Right cardiac atrium (tissue), 5 donors: ENCODE data around the gene SNX13. TPM values are rescaled to one million over a fixed set of nuclear protein-coding genes. Genes with fewer than 3 reads are reported as not detected.

ENCODE experiments used
- ATAC-seq, 2 donors: fragments of 200-7000 bp; cut with Tn5 transposase; one replicate each; pipeline versions ENCODE4 v1.8.0 to v1.9.1; 2020; ENCODE audit warnings: moderate library complexity in 2 of 2, mild to moderate bottlenecking in 1 of 2
- DNase-seq, 3 donors: peaks; one replicate each; pipeline ENCODE4 v3.0.0-alpha.2; 2020
- H3K27ac ChIP-seq: one replicate; pipeline ENCODE4 v1.5.1; 2013; ENCODE audit warnings: mild to moderate bottlenecking, low read length, control low read depth, moderate library complexity
- H3K27me3 ChIP-seq: one replicate; pipeline ENCODE4 v1.6.1; 2013; ENCODE audit not compliant: control insufficient read depth, insufficient read depth
- H3K4me1 ChIP-seq: one replicate; pipeline ENCODE4 v1.6.1; 2013; ENCODE audit warnings: low read length; ENCODE audit not compliant: control insufficient read depth, insufficient read depth
- H3K4me3 ChIP-seq: one replicate; pipeline ENCODE4 v1.5.1; 2013; ENCODE audit warnings: low read length, control low read depth
- H3K9me3 ChIP-seq: one replicate; pipeline ENCODE4 v1.6.1; 2013; ENCODE audit warnings: low read length; ENCODE audit not compliant: control insufficient read depth
- WGBS: extraction: QIAGEN DNeasy Blood & Tissue Kit; methylation state at CpG from one replicate; pipeline ENCODE4 v1.1.7; 2013; 5-methylcytosine and 5-hydroxymethylcytosine counted together
- intact Hi-C, 4 donors: fragments of 100-400 bp; cut with DNase I; formaldehyde crosslinking; loops; one replicate each; pipeline versions ENCODE4 v1.11.0 to v1.14.0; 2022 to 2023
- polyA plus RNA-seq: library from polyadenylated mRNA; stranded (reverse); fragments of 200-250 nt; gene quantifications from one replicate; pipeline ENCODE4 v1.2.3, GENCODE V29; 2013
- total RNA-seq, 4 donors: library from RNA; stranded (reverse); fragmentation: NEBNext Ultra II Directional; extraction: Animal tissue kit (Norgen Biotek cat#: 25700); gene quantifications; one replicate each; pipeline ENCODE4 v1.2.1, GENCODE V29; 2021
- donor health status: healthy with polysubstance abuse.
- donor health status: DM: no; HTN: yes; CAD: no.
- donor health status: DM: no; HTN: no; CAD: no.
- donor health status: DM: no; HTN: yes; CAD: no; lungs with severe emphysema.
- donor health status: DM: yes; HTN: yes; CAD: no.

SNX13 gene
- total and polyA plus RNA-seq, 5 donors: 11.4 to 50.8 (median 47.0) TPM

DNA sequence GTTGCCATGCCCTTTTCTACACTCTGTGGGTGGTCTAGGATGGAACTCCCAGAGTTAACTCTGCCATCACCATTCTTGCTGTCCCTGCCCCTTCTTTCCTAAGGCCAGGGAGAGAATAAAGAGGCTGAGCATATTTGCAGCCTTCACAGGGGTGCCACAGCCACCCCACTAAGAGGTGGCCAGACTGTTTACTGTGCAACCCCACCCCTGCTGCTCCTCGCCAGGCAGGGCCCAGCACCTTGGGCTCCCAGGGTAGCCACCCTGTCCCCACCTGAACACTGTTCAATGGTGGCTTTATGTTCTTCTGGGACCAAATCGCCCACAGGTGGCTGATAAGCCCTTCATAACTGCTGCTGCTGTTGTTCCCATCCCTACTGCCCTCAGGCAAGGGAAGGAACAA is 198.9 kb downstream of the SNX13 start:
- no peaks in the 10 kb centered on the region for H3K27me3 ChIP-seq
- ATAC-seq (no peak), DNase-seq (no peak)
- intact Hi-C loops: no loop called here
- no peak overlapping the region for H3K4me3 ChIP-seq
- H3K9me3 ChIP-seq: no peaks in the 10 kb centered on the region
- no peak overlapping the region for H3K27ac ChIP-seq
- 78% methylated on average over 2 of the region's 2 CpGs for WGBS
- H3K4me1 ChIP-seq: no peaks in the 10 kb centered on the region

Other genes starting within 250 kb of the SNX13 start
- not detected for gene PRPS1L1, start 87.4 kb upstream of the SNX13 start, total RNA-seq
- not detected for gene PRPS1L1, start 87.4 kb upstream of the SNX13 start, polyA plus RNA-seq